HG02798 (cell line): Measurements from ENCODE around the gene ATP8B1.
"Not testable (repeated sequence)": the region's sequence is repeated elsewhere in the genome, so short reads cannot be mapped to it uniquely, and the experiment has no call there.

Experiments used
- ATAC-seq: cut with Tn5 transposase; IDR thresholded peaks from one replicate; pipeline ENCODE4 v1.9.1; 2021; ENCODE audit warnings: mild to moderate bottlenecking; ENCODE audit not compliant: unreplicated experiment, poor library complexity

ATP8B1 gene

DNA sequence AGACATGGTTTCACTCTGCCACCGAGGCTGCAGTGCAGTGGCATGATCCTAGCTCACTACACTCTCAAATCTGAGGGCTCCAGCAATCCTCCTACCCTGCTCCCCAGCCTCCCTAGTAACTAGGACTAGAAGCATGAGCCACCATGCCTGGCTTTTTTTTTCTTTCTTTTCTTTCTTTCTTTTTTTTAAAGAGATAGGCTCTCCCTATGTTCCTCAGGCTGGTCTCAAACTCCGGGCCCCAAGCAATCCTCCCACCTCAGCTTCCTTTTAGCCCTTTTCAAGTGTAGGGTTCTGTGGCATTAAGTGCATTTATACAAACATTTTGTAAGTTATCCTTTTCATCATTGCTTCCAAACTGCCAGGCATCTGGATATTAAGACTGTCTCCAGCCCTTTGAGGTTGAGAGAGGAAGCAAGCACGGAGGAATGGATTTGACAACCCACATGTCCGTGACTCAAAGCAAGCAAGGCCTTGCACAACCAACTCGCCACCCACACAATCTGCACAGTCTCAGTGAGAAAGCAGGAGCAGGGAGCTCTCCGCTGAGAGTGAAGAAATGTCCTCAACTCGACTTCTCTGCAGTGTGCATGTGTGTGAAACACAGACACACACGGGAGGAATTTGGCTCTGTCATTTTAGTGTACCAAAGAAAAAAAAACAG is 65.6 kb downstream of the ATP8B1 start:
- no peak for ATAC-seq

DNA sequence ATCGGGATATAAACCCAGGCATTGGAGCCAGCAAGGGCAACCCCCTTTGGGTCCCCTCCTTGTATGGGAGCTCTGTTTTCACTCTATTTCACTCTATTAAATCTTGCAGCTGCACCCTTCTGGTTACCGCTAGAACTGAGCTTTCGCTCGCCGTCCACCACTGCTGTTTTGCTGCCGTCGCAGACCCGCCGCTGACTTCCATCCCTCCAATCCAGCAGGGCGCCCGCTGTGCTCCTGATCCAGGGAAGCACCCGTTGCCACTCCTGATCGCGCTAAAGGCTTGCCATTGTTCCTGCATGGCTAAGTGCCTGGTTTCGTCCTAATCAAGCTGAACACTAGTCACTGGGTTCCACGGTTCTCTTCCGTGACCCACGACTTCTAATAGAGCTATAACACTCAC is 68.1 kb downstream of the ATP8B1 start:
- not testable (repeated sequence) for ATAC-seq

DNA sequence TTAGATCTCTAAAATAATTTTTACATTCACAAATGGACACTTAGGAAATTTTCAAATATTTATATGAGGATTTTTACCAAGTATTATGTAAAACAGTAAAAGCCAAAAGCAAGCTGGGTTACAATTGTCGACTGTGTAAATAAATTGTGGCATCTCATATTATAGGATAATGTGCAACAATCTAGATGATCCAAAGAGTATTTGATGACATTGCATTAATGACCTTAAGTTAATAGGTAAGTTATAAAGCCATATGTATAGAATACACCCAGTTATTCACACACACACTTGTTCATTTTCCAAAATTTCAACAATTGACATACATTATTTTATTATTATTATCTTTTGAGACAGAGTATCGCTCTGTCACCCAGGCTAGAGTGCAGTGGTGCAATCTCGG is 69.3 kb downstream of the ATP8B1 start:
- ATAC-seq = no peak

DNA sequence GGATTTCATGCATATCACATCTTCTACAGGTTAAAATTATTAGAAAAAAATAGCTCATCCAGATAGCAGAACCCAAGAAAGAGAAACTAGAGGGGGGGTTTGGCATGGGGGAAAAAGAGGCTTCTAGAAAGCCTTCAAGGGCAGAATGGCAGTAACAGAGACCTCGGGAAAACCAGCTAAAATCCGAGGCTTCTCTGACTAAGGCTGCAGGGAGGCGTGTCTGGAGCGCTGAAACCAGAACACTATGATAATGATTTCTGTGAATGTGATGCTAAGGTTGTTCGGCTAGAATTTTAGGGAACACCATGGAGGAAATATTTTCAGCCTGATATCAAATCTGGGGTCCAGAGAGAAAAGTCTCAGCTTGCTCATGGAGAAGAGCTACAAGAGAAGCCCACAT is 73.0 kb downstream of the ATP8B1 start:
- ATAC-seq = no peak

DNA sequence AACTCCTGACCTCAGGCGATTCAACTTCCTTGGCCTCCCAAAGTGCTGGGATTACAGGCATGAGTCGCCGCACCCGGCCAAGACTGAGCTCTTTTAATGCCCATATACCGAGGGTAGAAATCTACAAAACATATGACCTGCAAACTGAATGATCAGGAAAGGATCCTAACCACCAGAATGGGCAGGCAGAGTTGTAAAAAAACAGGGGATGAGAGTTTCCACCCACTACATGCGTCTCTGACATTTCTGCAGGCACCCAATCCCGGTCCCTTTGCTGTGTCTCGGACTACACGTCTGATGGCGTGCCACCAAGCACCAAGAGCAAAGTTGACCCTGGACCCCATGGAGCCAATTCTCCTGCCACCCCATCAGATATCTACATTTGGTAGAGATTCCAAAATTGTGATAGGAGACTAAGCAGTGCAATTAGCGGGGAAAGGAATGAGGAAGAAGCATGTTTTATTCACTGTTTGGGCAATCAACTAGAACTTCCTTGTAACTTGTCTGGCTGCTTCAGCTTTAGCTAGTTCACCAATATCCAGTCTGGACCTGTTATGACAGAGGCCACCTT is 74.1 kb downstream of the ATP8B1 start:
- ATAC-seq = no peak

DNA sequence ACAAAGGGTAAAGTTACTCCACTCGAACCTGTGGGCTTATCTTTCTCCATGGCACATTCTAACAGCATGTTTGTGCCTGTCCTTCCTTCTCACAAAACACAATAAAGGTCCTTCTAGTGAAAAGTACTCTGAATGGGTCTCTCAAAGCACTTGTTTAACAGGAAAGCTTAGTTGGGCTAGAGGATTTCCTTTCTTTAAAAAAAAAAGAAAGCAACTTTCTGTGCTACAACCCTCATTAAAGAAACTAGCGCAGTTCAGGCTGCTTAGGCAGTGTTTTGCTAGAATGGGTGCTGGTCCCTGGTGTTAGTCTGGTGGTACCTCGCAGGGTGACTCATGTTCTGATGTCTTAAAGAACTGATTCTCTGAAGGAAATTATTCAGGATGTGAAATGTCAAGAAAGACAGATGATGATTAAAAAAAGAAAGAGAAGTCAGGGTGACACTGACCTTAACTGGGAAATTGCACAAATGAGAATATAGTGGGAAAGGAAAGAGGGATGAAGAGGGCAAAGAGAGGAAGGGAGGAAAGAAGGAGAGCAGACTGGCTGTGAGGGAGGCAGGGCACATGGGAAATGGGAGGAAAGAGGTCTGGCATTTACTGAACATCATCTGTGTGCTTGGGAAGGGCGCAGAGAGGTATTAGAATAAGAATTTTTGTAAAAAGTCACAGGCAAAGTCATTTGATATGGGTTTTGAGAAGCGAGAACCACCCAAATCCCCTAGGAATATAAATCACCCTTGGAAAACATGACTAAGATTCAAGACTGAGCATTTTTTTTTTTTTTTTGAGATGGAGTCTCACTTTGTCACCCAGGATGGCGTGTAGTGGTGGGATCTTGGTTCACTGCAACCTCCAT is 74.9 kb downstream of the ATP8B1 start:
- no peak for ATAC-seq

DNA sequence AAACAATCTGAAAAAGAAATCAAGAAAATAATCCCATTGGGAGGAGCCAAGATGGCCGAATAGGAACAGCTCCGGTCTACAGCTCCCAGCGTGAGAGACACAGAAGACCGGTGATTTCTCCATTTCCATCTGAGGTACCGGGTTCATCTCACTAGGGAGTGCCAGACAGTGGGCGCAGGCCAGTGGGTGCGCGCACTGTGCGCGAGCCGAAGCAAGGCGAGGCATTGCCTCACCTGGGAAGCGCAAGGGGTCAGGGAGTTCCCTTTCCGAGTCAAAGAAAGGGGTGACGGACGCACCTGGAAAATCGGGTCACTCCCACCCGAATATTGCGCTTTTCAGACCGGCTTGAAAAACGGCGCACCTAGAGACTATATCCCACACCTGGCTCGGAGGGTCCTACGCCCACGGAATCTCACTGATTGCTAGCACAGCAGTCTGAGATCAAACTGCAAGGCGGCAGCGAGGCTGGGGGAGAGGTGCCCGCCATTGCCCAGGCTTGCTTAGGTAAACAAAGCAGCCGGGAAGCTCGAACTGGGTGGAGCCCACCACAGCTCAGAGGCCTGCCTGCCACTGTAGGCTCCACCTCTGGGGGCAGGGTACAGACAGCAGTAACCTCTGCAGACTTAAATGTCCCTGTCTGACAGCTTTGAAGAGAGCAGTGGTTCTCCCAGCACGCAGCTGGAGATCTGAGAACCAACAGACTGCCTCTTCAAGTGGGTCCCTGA is 83.7 kb downstream of the ATP8B1 start:
- not testable (repeated sequence) for ATAC-seq

DNA sequence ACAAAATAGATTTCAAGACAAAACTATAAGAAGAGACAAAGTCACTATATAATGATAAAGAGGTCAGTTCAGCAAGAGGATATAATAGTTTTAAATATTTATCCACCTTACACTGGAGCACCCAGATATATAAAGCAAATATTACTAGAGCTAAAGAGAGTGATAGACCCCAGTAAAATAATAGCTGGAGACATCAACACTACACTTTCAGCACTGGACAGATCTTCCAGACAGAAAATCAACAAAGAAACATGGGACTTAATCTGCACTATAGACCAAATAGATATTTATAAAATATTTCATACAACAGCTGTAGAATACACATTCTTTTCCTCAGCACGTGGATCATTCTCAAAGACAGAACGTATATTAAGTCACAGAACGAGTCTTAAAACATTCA is 86.6 kb downstream of the ATP8B1 start:
- no peak for ATAC-seq

DNA sequence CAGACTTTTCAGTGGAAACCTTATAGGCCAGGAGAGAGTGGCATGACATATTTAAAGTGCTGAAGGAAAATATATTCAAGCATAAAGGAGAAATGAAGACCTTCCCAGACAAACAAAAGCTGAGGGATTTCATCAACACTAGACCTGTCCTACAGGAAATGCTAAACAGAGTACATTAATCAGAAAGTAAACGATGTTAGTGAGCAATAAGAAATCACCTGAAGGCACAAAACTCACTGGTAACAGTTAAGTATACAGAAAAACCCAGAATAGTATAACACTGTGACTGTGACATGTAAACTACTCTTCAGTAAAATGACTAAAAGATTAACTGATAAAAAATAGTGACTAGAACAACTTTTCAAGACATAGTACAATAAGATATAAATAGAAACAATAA is 87.4 kb downstream of the ATP8B1 start:
- ATAC-seq = no peak

DNA sequence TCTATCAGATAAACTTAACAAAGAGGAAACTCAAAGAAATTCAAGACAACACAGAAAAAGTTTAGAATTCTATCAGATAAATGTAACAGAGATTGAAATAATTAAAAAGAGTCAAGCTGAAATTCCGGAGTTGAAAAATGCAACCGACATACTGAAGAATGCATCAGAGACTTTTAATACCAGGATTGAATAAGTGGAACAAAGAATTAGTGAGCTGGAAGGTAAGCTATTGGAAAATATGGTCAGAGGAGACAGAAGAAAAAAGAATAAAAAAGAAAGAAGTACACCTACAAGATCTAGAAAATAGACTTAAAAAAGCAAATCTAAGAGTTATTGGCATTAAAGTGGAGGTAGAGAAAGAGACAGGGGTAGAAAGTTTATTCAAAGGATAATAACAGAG is 88.0 kb downstream of the ATP8B1 start:
- no peak for ATAC-seq

DNA sequence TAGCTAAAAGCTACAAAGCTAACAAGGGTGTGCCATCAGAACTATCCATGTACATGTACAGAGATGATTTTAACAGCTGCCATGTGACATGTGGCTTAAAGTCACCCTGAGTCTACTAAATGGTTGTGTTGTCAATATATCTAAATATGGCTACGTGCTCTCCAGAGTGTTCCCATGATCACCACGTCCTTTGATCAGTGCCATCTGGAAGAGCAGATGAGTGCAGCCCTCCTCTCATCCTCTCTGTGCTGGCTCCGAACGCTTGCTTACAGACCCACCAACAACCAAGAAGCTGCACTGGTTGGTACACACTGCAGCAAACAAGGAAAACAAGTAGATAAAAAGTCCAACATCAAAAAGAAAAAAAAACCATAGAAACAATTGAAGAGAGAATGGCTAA is 92.9 kb downstream of the ATP8B1 start:
- ATAC-seq = no peak

DNA sequence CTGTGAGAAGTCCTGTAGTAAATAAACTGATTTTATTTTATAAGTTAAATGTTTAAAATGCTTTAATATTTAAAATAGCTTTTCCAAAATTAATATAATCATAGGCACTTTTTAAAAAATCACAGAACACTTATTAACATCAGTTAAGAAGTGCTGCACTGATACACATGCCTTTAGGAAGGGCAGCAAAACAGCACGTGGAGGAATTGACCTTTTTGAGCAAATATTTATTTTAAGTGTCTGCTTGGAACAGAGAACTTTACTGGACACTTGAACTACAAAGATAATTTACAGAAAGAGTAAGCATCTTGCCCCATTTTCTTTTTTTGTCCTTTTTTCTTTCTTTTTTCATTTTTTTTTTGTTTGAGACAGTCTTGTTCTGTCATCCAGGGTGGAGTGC is 93.8 kb downstream of the ATP8B1 start:
- ATAC-seq = no peak

DNA sequence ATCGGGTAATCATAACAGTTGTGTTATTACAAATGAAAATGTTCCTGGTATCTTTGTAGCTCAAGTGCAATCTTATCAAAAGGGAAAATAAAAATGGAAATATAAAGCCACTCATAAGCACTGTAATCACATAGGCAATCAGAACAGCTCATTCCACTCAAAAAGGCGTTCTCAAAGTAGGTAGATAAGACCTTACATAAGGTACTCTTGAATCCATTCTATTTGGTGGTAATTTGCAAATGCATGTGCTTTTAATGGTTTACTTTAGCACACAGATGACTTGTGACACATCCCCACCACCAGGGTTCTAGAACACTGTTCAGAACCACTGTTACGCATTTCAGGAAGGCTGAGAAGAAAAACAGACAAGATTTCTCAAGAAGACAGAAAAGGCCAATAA is 94.8 kb downstream of the ATP8B1 start:
- no peak for ATAC-seq

DNA sequence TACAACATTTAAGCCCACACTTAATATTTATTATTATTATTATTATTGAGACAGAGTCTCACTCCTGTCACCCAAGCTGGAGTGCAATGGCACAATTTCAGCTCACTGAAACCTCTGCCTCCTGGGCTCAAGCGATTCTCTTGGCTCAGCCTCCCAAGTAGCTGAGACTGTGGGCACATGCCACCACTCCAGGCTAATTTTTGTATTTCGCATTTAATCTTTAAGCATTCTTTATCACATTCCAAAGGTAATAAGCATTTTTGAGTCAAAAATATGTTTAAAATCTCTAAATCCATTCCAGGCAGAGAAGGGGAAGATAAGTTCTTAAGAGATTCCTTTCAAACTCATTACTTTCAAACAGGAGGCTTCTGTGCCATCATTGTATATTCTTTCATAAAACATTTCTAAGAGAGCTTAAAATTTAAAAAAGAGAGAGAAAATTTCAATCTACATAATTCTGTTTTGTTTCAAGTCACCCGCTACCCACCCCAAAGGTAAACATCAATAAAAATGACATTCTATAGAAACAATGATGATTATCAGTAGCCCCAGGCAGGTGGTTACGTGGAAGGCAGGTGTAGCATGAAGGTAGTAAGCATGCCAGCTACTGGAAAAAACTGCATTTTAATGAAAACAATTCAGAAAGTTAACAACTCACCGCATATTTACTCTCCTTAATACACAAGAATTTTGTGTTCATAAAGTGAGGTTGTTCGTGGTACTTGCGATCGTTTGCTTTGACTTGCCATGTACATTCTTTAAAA is 97.1 kb downstream of the ATP8B1 start:
- no peak for ATAC-seq

DNA sequence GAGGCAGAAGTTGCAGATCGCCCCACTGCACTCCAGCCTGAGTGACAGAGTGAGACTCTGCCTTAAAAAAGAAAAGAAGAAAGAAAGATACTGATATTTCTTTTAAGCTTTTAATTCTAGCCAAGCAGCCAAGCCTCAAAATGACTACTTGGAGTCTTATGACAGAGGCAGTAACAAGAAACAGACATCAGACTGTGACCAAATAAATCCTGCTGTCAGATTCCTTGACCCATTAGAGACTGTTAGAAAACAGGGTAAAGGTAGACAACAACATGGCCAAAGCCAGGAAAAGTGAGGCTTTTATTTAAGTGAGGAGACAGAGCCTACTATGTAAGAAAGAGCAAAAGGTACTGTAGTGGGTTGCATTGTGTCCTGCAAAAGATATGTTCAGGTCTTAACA is 98.1 kb downstream of the ATP8B1 start:
- ATAC-seq = no peak

DNA sequence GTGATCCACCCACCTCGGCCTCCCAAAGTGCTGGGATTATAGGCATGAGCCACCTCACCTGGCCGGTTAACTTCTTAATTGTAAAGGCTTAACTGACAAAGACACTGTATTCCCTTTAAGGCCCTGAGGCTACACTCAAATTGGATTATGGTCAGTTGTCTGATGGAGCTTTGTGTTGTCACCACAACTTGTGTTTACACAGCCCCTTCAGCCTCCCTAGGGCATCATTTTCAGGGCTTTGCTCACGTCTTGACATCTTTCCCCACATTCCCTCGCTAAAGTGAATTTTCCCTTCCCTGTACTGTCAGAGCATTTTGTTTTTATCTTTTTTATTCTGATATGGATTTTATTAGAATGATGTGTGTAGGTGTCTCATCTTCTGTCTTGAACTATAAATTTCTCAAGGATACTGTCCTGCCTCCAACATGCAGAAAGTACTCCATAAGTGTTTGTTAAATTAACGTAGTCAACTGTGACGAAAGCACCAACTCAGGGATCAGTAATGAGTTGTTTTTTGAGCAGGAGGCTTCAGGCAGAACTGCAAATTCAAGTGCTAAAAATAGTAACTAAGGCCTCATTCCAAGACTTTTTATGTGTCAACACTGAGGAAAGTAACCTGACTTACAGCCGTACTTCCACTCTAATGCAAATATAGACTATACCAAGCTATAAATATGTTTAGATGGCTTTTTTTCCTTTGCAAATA is 104.4 kb downstream of the ATP8B1 start:
- ATAC-seq = no peak

DNA sequence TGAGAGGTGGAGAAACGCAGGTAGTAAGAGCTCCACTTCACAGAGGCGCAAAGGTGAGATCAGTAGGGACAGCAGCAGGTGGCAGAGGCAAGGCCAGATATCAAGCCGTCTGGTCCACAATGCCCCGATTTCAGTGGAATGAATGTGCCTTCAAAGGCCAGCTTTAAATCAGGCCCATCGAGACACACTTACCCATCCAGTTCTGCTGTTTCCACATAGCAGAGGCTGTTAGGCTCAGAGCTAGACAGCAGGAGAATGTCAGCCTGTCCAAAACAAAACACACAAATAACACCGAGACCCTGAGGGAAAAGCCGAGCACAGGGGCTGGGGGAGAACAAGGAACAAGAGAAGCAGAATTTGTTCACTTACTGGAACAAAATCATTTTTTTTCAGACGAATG is 105.7 kb downstream of the ATP8B1 start:
- ATAC-seq = no peak

DNA sequence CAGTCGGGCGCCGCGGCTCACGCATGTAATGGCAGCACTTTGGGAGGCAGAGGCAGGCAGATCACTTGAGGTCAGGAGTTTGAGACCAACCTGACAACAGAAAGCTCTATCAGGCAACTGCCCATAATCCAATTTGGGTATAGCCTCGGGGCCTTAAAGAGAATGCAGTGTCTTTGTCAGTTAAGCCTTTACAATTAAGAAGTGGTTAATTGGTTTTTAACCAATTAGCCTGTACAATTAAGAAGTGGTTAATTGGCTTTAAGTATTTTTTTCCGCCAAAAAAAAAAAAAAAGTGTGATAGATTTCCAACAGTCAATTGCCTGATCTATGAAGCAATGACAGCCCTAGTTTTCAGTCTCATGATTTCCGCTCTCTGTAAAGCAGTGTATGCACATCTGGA is 106.8 kb downstream of the ATP8B1 start:
- ATAC-seq = no peak

DNA sequence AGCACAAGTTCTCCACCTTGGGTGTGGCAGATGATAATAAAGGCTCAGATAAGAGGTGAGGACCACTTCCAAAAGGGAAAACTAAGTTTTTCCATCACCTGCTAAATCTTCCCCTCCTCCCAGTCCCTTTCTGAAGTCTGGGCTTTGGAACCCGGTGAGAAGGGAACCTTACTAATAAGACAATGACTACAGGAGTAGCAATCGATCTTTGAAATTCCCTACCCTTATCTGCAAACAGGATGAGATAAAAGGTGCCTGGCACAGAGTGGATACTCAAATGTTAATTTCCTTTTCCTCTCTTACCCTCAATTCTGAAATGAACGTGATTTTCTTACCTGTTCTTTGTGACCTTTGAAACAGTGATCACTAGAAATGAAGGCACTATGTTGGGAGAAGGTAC is 111.8 kb downstream of the ATP8B1 start:
- no peak for ATAC-seq

DNA sequence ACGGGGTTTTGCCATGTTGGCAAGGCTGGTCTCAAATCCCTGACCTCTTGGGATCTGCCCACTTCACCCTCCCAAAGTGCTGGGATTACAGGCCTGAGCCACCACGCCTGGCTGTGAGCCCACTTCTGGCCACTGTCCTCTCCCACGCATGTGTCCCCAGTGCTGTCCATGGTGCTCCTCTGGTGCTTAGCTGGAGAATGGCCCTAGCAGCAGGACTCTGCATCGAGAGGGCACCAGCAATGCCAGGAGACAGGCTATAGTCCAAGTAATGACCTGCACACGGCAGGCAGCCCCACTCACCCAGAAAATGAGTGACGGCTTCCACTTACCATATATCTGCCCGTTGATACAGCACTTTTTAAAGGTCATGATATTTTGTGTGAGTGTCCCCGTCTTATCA is 115.1 kb downstream of the ATP8B1 start:
- ATAC-seq = no peak
